HG02623 (cell line): Measurements from ENCODE around the gene KLF1.
"Not testable (repeated sequence)": the region's sequence is repeated elsewhere in the genome, so short reads cannot be mapped to it uniquely, and the experiment has no call there.

Experiments
- ATAC-seq: cut with Tn5 transposase; IDR thresholded peaks from one replicate; pipeline ENCODE4 v1.9.1; 2021; ENCODE audit warnings: moderate library complexity; ENCODE audit not compliant: unreplicated experiment

The KLF1 gene

GRCh38 chr19:12886969-12887747 lies at the start of gene KLF1:
TSS of gene KLF1 (minus strand) at chr19:12887201. CDS start at chr19:12887140, 61 bp downstream.
- ATAC-seq = no peak

GRCh38 chr19:12936582-12936981 lies 49.6 kb upstream of the KLF1 start:
- no peak for ATAC-seq

GRCh38 chr19:12935071-12935470 lies 48.1 kb upstream of the KLF1 start:
- no peak for ATAC-seq

- ATAC-seq = no peak
Observed at GRCh38 chr19:12933287-12934072, 46.5 kb upstream of the KLF1 start, which contains the start of gene FARSA. TSS of gene FARSA (minus strand) at chr19:12933711. CDS start at chr19:12933696, 15 bp downstream.

- ATAC-seq = no peak
Observed at GRCh38 chr19:12932392-12933286, 45.6 kb upstream of the KLF1 start.

- ATAC-seq = no peak
Observed at GRCh38 chr19:12930002-12930645, 43.1 kb upstream of the KLF1 start.

GRCh38 chr19:12924621-12925310 lies 37.8 kb upstream of the KLF1 start:
- ATAC-seq = no peak

GRCh38 chr19:12922959-12923358 lies 36.0 kb upstream of the KLF1 start:
- ATAC-seq = no peak

GRCh38 chr19:12921047-12921446 lies 34.0 kb upstream of the KLF1 start:
- ATAC-seq = no peak

- ATAC-seq = no peak
Observed at GRCh38 chr19:12918253-12918652, 31.3 kb upstream of the KLF1 start.

- not testable (repeated sequence) for ATAC-seq
Observed at GRCh38 chr19:12915860-12916259, 28.9 kb upstream of the KLF1 start.

GRCh38 chr19:12913851-12914690 lies 27.1 kb upstream of the KLF1 start:
- no peak for ATAC-seq

GRCh38 chr19:12913011-12913561 lies 26.1 kb upstream of the KLF1 start:
- no peak for ATAC-seq

GRCh38 chr19:12912571-12912970 lies 25.6 kb upstream of the KLF1 start:
- ATAC-seq = no peak

GRCh38 chr19:12907166-12907565 lies 20.2 kb upstream of the KLF1 start:
- ATAC-seq = no peak

- ATAC-seq = peak; percentile 72
Observed at GRCh38 chr19:12899891-12900518, 13.0 kb upstream of the KLF1 start.

- ATAC-seq = no peak
Observed at GRCh38 chr19:12896460-12896859, 9.5 kb upstream of the KLF1 start.

GRCh38 chr19:12893582-12893981 lies 6.6 kb upstream of the KLF1 start:
- no peak for ATAC-seq
